K562 (cell line): ENCODE data around the gene SOX6. TPM values are rescaled to one million over a fixed set of nuclear protein-coding genes. Genes with fewer than 3 reads are reported as not detected.

Experiments used
- ATAC-seq: fragments of 200-7000 bp; cut with Tn5 transposase; 3 replicates; pipeline ENCODE4 v1.9.1; 2020; ENCODE audit warnings: moderate library complexity
- BruUV-seq: library from RNA; stranded (reverse); fragments of 400-500 nt; replicated peaks from 2 replicates; lab custom pipeline; 2021; lab: Mats Ljungman, UMichigan
- CTCF ChIA-PET: fragments of 300-600 bp; formaldehyde crosslinking; extraction: SDS; loops from one replicate; lab custom pipeline; 2021; ENCODE audit warnings: low intra/inter-chr PET ratio; lab: Yijun Ruan, JAX
- POLR2A ChIA-PET: fragments of 300-600, 350-650 bp; sonication (Branson Sonifier 250); formaldehyde crosslinking; extraction: SDS; loops from one replicate; lab custom pipeline; 2021; ENCODE audit warnings: antibody characterized with exemption, inconsistent platforms; lab: Yijun Ruan, JAX
- DNase-seq, 4 experiments: peaks; one replicate each; pipeline versions ENCODE4 v3.0.0 to v3.0.0-alpha.2; 2011 to 2018; ENCODE audit warnings: low spot score in 3 of 4, mixed read lengths in 3 of 4; ENCODE audit errors: extremely low read depth in 1 of 4
- FAIRE-seq: peaks from 2 replicates; lab custom pipeline; 2011; peaks lifted over from hg19 to GRCh38; lab: Jason Lieb, UNC
- H2AFZ ChIP-seq: 2 replicates; pipeline ENCODE4 v1.6.0; 2011; ENCODE audit warnings: low read depth, low read length, control low read depth, inconsistent platforms
- H3K27ac ChIP-seq: fragments of 200-600 bp; 3 replicates; pipeline ENCODE4 v1.8.0; 2011; ENCODE audit warnings: low read depth, mild to moderate bottlenecking, control low read depth, inconsistent platforms, low read length, moderate library complexity, mixed read lengths; ENCODE audit errors: extremely low read depth
- H3K27me3 ChIP-seq, 2 experiments: fragments of 300-600 bp in 1 of 2; 2 replicates in 1 of 2; 3 replicates in 1 of 2; pipeline versions ENCODE4 v1.6.0 to v1.8.0; 2011; ENCODE audit warnings: inconsistent platforms in 2 of 2, low read length in 2 of 2, mild to moderate bottlenecking in 1 of 2, mixed read lengths in 1 of 2, moderate library complexity in 1 of 2; ENCODE audit not compliant: control insufficient read depth in 2 of 2, insufficient read depth in 2 of 2
- H3K36me3 ChIP-seq: fragments of 300-600 bp; 3 replicates; pipeline ENCODE4 v1.8.0; 2011; ENCODE audit warnings: mild to moderate bottlenecking, low read length, inconsistent platforms; ENCODE audit not compliant: control insufficient read depth, insufficient read depth
- H3K4me1 ChIP-seq, 2 experiments: fragments of 200-600 bp in 1 of 2; replicated peaks in 1 of 2; 2 replicates in 1 of 2; 3 replicates in 1 of 2; pipeline versions ENCODE4 v1.5.1 to v1.8.0; 2011; ENCODE audit warnings: inconsistent platforms in 2 of 2, low read length in 2 of 2, mild to moderate bottlenecking in 1 of 2, mixed read lengths in 1 of 2, moderate library complexity in 1 of 2; ENCODE audit not compliant: control insufficient read depth in 2 of 2, insufficient read depth in 2 of 2
- H3K4me2 ChIP-seq: 2 replicates; pipeline ENCODE4 v1.6.1; 2011; ENCODE audit warnings: low read length, control low read depth, inconsistent platforms, mixed read lengths; ENCODE audit not compliant: insufficient read depth
- H3K4me3 ChIP-seq: fragments of 200-600 bp; sonication (generic), shearing (Covaris generic); 2 replicates; pipeline ENCODE4 v1.5.1; 2016; ENCODE audit warnings: control low read depth, inconsistent platforms
- H3K79me2 ChIP-seq: fragments of 200-600 bp; 3 replicates; pipeline ENCODE4 v1.8.0; 2011; ENCODE audit warnings: low read length, inconsistent platforms; ENCODE audit not compliant: control insufficient read depth, insufficient read depth
- H3K9ac ChIP-seq, 2 experiments: 2 replicates each; pipeline versions ENCODE4 v1.6.0 to v1.6.1; 2011; ENCODE audit warnings: low read depth in 2 of 2, low read length in 2 of 2, control low read depth in 1 of 2, inconsistent platforms in 1 of 2, mild to moderate bottlenecking in 1 of 2, mixed read lengths in 1 of 2; ENCODE audit not compliant: insufficient read depth in 1 of 2
- H3K9me1 ChIP-seq: one replicate; pipeline ENCODE4 v1.6.0; 2011; ENCODE audit warnings: inconsistent platforms, mild to moderate bottlenecking, low read length, moderate library complexity; ENCODE audit not compliant: control insufficient read depth, insufficient read depth
- H3K9me3 ChIP-seq: replicated peaks from 2 replicates; pipeline ENCODE4 v1.5.1; 2011; ENCODE audit warnings: low read depth, low read length, inconsistent platforms; ENCODE audit not compliant: control insufficient read depth, insufficient read depth
- H4K20me1 ChIP-seq: replicated peaks from 2 replicates; pipeline ENCODE4 v1.6.1; 2011; ENCODE audit warnings: low read length, inconsistent platforms, mixed read lengths; ENCODE audit not compliant: control insufficient read depth, insufficient read depth
- CCNT2 ChIP-seq: IDR thresholded peaks from 2 replicates; pipeline ENCODE4 v1.6.1; 2011; ENCODE audit warnings: borderline replicate concordance, low read depth, mild to moderate bottlenecking, moderate library complexity, mixed read lengths, low read length; ENCODE audit not compliant: insufficient read length; ENCODE audit errors: extremely low read depth
- E2F5 ChIP-seq: sonication (generic); formaldehyde crosslinking; IDR thresholded peaks from 2 replicates; pipeline ENCODE4 v1.8.0; 2022; ENCODE audit warnings: mild to moderate bottlenecking, missing genetic modification reagents
- ETV1 ChIP-seq: fragments of 450-650 bp; conservative IDR thresholded peaks from 2 replicates; pipeline ENCODE4 v1.6.1; 2016; ENCODE audit warnings: missing genetic modification characterization, control low read depth, low read depth, missing compliant biosample characterization
- FOXK2 ChIP-seq, 2 experiments: fragments of 450-650 bp; IDR thresholded peaks in 1 of 2; conservative IDR thresholded peaks in 1 of 2; 2 replicates each; pipeline ENCODE4 v1.6.1; 2016; ENCODE audit warnings: low read depth in 2 of 2, mild to moderate bottlenecking in 1 of 2
- MTF1 ChIP-seq: fragments of 250-450 bp; sonication (Bioruptor Pico); IDR thresholded peaks from 2 replicates; pipeline ENCODE4 v1.9.0; 2021; ENCODE audit warnings: moderate library complexity, mild to moderate bottlenecking, inconsistent platforms, borderline replicate concordance
- RBM15 ChIP-seq: fragments of 200-400 bp; formaldehyde crosslinking; IDR thresholded peaks from 2 replicates; pipeline ENCODE4 v1.6.1; 2018; ENCODE audit warnings: mild to moderate bottlenecking, low read length, moderate library complexity; ENCODE audit not compliant: insufficient read depth
- USF1 ChIP-seq: sonication (generic); formaldehyde crosslinking; IDR thresholded peaks from 2 replicates; pipeline ENCODE4 v1.9.0; 2022; ENCODE audit warnings: mild to moderate bottlenecking, missing genetic modification reagents
- ZNF280A ChIP-seq: fragments of 450-650 bp; IDR thresholded peaks from 2 replicates; pipeline ENCODE4 v1.6.1; 2018; ENCODE audit warnings: mild to moderate bottlenecking, low read depth; ENCODE audit not compliant: partially characterized antibody
- WGBS: fragments of 100-300 bp; shearing (Covaris generic); methylation state at CpG from one replicate; pipeline ENCODE4 v1.1.6; 2016; ENCODE audit warnings: low coverage, mixed read lengths; ENCODE audit not compliant: insufficient coverage; ENCODE audit errors: missing lambda C conversion rate; 5-methylcytosine and 5-hydroxymethylcytosine counted together
- in situ Hi-C: fragments of 300-500 bp; cut with MboI; formaldehyde crosslinking; loops from 4 replicates; pipeline ENCODE4 v1.15.0; 2018; ENCODE audit warnings: inconsistent platforms, mixed read lengths
- intact Hi-C: fragments of 100-400 bp; cut with micrococcal nuclease; formaldehyde crosslinking; loops from 2 replicates; pipeline ENCODE4 v1.14.2; 2022
- polyA plus RNA-seq, 8 experiments: library from polyadenylated mRNA; depleted of rRNA in 4 of 8; stranded (reverse) in 5 of 8; unstranded in 3 of 8; fragments of >200 nt; fragmentation: Nextera tagmentation in 2 of 8; fragmentation: Illumina TruSeq in 1 of 8; extraction: Ambion mirVana in 2 of 8; extraction: Trizol in 1 of 8; gene quantifications; 2 replicates each; pipeline versions ENCODE4 v1.2.1 to v1.2.3, GENCODE V29; 2011 to 2014; ENCODE audit warnings: inconsistent platforms in 1 of 8, missing spikeins in 1 of 8
- total RNA-seq, 7 experiments: library from RNA; depleted of rRNA in 6 of 7; stranded (reverse); fragments of >200 nt in 6 of 7; fragmentation: Illumina TruSeq in 2 of 7; extraction: Trizol in 2 of 7; gene quantifications; 2 replicates each; pipeline versions ENCODE4 v1.2.1 to v1.2.3, GENCODE V29; 2011 to 2021; ENCODE audit warnings: low replicate concordance in 1 of 7

Gene SOX6
- total and polyA plus RNA-seq, 9 of the 15 experiments (the other 6 are each of a cell fraction or from before 2014, with no cell fraction given): 0.89 to 8.7 (median 5.7) TPM

GRCh38 chr11:16182553-16182952, 173.8 kb downstream of the SOX6 start:
- no TSS peak for BruUV-seq
- Histone ChIP-seq H3K4me1 (peaks cover 0 to 5% of the 10 kb centered on the region in 2 experiments; a peak in 2 of 5 replicates), H3K27me3 (no peaks in the 10 kb centered on the region), H3K79me2 (no peaks in the 10 kb centered on the region), H3K9ac (no peak overlapping the region), H3K9me1 (no peaks in the 10 kb centered on the region), H3K4me2 (no peak overlapping the region), H2AFZ (no peak overlapping the region), H3K36me3 (no peaks in the 10 kb centered on the region), H3K4me3 (no peak overlapping the region), H4K20me1 (no peaks in the 10 kb centered on the region), H3K9me3 (no peaks in the 10 kb centered on the region), H3K27ac (no peak overlapping the region)
- ChIA-PET CTCF (no interaction called here), POLR2A (no interaction called here)
- ATAC-seq (no peak), FAIRE-seq (no peak), DNase-seq (no peak)
- TF ChIP-seq ZNF280A (no peak), USF1 (no peak), ETV1 (tag) (no peak), CCNT2 (no peak), RBM15 (no peak), E2F5 (CRISPR knock-in tag) (no peak), FOXK2 (conservative IDR thresholded peaks at IDR 0.05 in 1 of 2, IDR thresholded peaks at IDR 0.05 in 1 of 2; ENCODE audit: low read depth in 2 of 2) (no peak), MTF1 (CRISPR knock-in tag) (no peak)
- in situ Hi-C loops (no loop called here), intact Hi-C loops (no loop called here)
- 75% methylated on average over 2 of the region's 2 CpGs for WGBS
